IMR-90 (cell line): Measurements from ENCODE around the gene CMSS1. TPM values are rescaled to one million over a fixed set of nuclear protein-coding genes. Genes with fewer than 3 reads are reported as not detected.
A peak's percentile ranks its signal among the peaks of the same experiment; 100 is the strongest.

Experiments
- ATAC-seq: fragments of 200-7000 bp; cut with Tn5 transposase; 2 replicates; pipeline ENCODE4 v1.9.1; 2020; ENCODE audit warnings: low read depth, mild to moderate bottlenecking, moderate library complexity
- BruUV-seq: library from RNA; stranded (reverse); fragments of 400-500 nt; replicated peaks from 2 replicates; lab custom pipeline; 2021; lab: Mats Ljungman, UMichigan
- CTCF ChIA-PET: fragments of 300-600 bp; formaldehyde crosslinking; extraction: SDS; loops from one replicate; lab custom pipeline; 2021; ENCODE audit warnings: antibody characterized with exemption; lab: Yijun Ruan, JAX
- POLR2A ChIA-PET: fragments of 300-600 bp; sonication (Branson Sonifier 250); formaldehyde crosslinking; loops from one replicate; lab custom pipeline; 2022; ENCODE audit warnings: antibody characterized with exemption; ENCODE audit not compliant: unreplicated experiment; lab: Charles Lee
- DNase-seq: peaks from one replicate; pipeline ENCODE4 v3.0.0; 2013
- H2AFZ ChIP-seq: replicated peaks from 2 replicates; pipeline ENCODE3; 2013; ENCODE audit warnings: low read length, mild to moderate bottlenecking; ENCODE audit not compliant: poor library complexity
- H2AK5ac ChIP-seq: 2 replicates; pipeline ENCODE4 v1.6.1; 2013; ENCODE audit warnings: low read depth, low read length, inconsistent platforms
- H2AK9ac ChIP-seq: replicated peaks from 2 replicates; pipeline ENCODE3; 2013; ENCODE audit warnings: mild to moderate bottlenecking, low read depth, low read length, moderate library complexity; ENCODE audit not compliant: poor library complexity
- H2BK120ac ChIP-seq: 2 replicates; pipeline ENCODE4 v1.6.1; 2013; ENCODE audit warnings: low read depth, low read length, inconsistent platforms
- H2BK15ac ChIP-seq: 3 replicates; pipeline ENCODE4 v1.6.1; 2013; ENCODE audit warnings: low read depth, low read length, inconsistent platforms
- H2BK20ac ChIP-seq: 2 replicates; pipeline ENCODE4 v1.6.1; 2013; ENCODE audit warnings: low read depth, mild to moderate bottlenecking, inconsistent platforms, low read length, moderate library complexity
- H2BK5ac ChIP-seq: 2 replicates; pipeline ENCODE4 v1.6.1; 2013; ENCODE audit warnings: mild to moderate bottlenecking, low read depth, low read length, inconsistent platforms; ENCODE audit not compliant: poor library complexity, severe bottlenecking
- H3K14ac ChIP-seq: replicated peaks from 2 replicates; pipeline ENCODE4 v1.6.1; 2013; ENCODE audit warnings: low read depth, low read length, inconsistent platforms
- H3K18ac ChIP-seq: 2 replicates; pipeline ENCODE4 v1.6.1; 2013; ENCODE audit warnings: low read depth, low read length, control low read depth
- H3K23ac ChIP-seq: 2 replicates; pipeline ENCODE4 v1.6.1; 2013; ENCODE audit warnings: low read depth, low read length, inconsistent platforms
- H3K27ac ChIP-seq: 2 replicates; pipeline ENCODE4 v1.5.1; 2013; ENCODE audit warnings: mild to moderate bottlenecking, control low read depth, low read length; ENCODE audit not compliant: insufficient read depth
- H3K27me3 ChIP-seq: 2 replicates; pipeline ENCODE4 v1.6.1; 2013; ENCODE audit warnings: low read length; ENCODE audit not compliant: control insufficient read depth, insufficient read depth
- H3K36me3 ChIP-seq: 2 replicates; pipeline ENCODE4 v1.6.1; 2013; ENCODE audit warnings: low read length, mixed read lengths; ENCODE audit not compliant: control insufficient read depth, insufficient read depth
- H3K4ac ChIP-seq: 2 replicates; pipeline ENCODE4 v1.6.1; 2013; ENCODE audit warnings: low read depth, low read length, inconsistent platforms
- H3K4me1 ChIP-seq: 2 replicates; pipeline ENCODE4 v1.6.1; 2013; ENCODE audit warnings: low read length, mixed read lengths; ENCODE audit not compliant: control insufficient read depth, insufficient read depth
- H3K4me2 ChIP-seq: 2 replicates; pipeline ENCODE4 v1.6.1; 2013; ENCODE audit warnings: low read depth, mild to moderate bottlenecking, control low read depth, low read length, moderate library complexity
- H3K4me3 ChIP-seq: 2 replicates; pipeline ENCODE4 v1.5.1; 2013; ENCODE audit warnings: low read depth, mild to moderate bottlenecking, control low read depth, low read length, moderate library complexity; ENCODE audit not compliant: insufficient read depth
- H3K56ac ChIP-seq: 2 replicates; pipeline ENCODE4 v1.6.1; 2013; ENCODE audit warnings: low read length, inconsistent platforms; ENCODE audit not compliant: insufficient read depth; ENCODE audit errors: extremely low read depth
- H3K79me1 ChIP-seq, 2 experiments: 2 replicates each; pipeline ENCODE4 v1.6.1; 2013; ENCODE audit warnings: low read length in 2 of 2, inconsistent platforms in 1 of 2, low read depth in 1 of 2
- H3K9ac ChIP-seq: 2 replicates; pipeline ENCODE4 v1.6.1; 2013; ENCODE audit warnings: low read depth, low read length, control low read depth
- H3K9me1 ChIP-seq: 2 replicates; pipeline ENCODE4 v1.6.1; 2013; ENCODE audit warnings: low read length, inconsistent platforms; ENCODE audit not compliant: insufficient read depth
- H3K9me3 ChIP-seq: 2 replicates; pipeline ENCODE4 v1.6.1; 2013; ENCODE audit warnings: low read length; ENCODE audit not compliant: control insufficient read depth, insufficient read depth
- H4K20me1 ChIP-seq: 2 replicates; pipeline ENCODE4 v1.6.1; 2013; ENCODE audit warnings: low read length, inconsistent platforms; ENCODE audit not compliant: insufficient read depth
- H4K5ac ChIP-seq: 2 replicates; pipeline ENCODE4 v1.6.1; 2013; ENCODE audit warnings: mild to moderate bottlenecking, low read depth, low read length, control low read depth
- H4K8ac ChIP-seq, 2 experiments: 2 replicates each; pipeline ENCODE4 v1.6.1; 2013; ENCODE audit warnings: low read depth in 2 of 2, low read length in 2 of 2, control low read depth in 1 of 2, inconsistent platforms in 1 of 2
- H4K91ac ChIP-seq: 2 replicates; pipeline ENCODE4 v1.6.1; 2013; ENCODE audit warnings: low read depth, low read length, inconsistent platforms; ENCODE audit not compliant: insufficient read depth
- BHLHE40 ChIP-seq: fragments of 150-350 bp; IDR thresholded peaks from 2 replicates; pipeline ENCODE4 v1.6.1; 2016; ENCODE audit warnings: mild to moderate bottlenecking, low read depth, low read length
- RAD21 ChIP-seq: IDR thresholded peaks from 2 replicates; pipeline ENCODE4 v1.6.1; 2012; ENCODE audit warnings: low read length, improper control_type of control experiment
- USF2 ChIP-seq: fragments of 150-350 bp; IDR thresholded peaks from 2 replicates; pipeline ENCODE4 v1.6.1; 2017; ENCODE audit warnings: mild to moderate bottlenecking, antibody characterized with exemption, low read length, low read depth
- WGBS, 2 experiments: methylation state at CpG; one replicate each; pipeline versions ENCODE4 v1.1.5 to v1.1.7; 2013; ENCODE audit warnings: missing lambda C conversion rate in 2 of 2; ENCODE audit not compliant: insufficient read length in 1 of 2; ENCODE audit errors: extremely low coverage in 2 of 2; 5-methylcytosine and 5-hydroxymethylcytosine counted together
- dilution Hi-C: fragments of 300-500 bp; cut with HindIII; formaldehyde crosslinking; loops from one replicate; pipeline ENCODE4 v1.14.3; 2018; ENCODE audit warnings: low sequenced_read_pairs; ENCODE audit not compliant: unreplicated experiment
- in situ Hi-C: fragments of 300-500 bp; cut with MboI; formaldehyde crosslinking; loops from 3 replicates; pipeline ENCODE4 v1.14.3; 2019; ENCODE audit warnings: low sequenced_read_pairs, inconsistent platforms, mixed read lengths
- intact Hi-C: fragments of 100-400 bp; cut with micrococcal nuclease; formaldehyde crosslinking; loops from 2 replicates; pipeline ENCODE4 v1.10.0; 2022
- polyA plus RNA-seq, 3 experiments: library from polyadenylated mRNA; depleted of rRNA; stranded (reverse); fragments of >200 nt; gene quantifications; 2 replicates each; pipeline ENCODE4 v1.2.3, GENCODE V29; 2012; ENCODE audit warnings: low replicate concordance in 1 of 3
- total RNA-seq: library from RNA; depleted of rRNA; stranded (reverse); fragments of >200 nt; gene quantifications from 2 replicates; pipeline ENCODE4 v1.2.3, GENCODE V29; 2012

The CMSS1 gene
- total and polyA plus RNA-seq, 2 of the 4 experiments (the other 2 are of a cell fraction), result 12.5 to 13.6 TPM

- Histone ChIP-seq H4K5ac (0 out of 2 replicates have a peak overlapping the region, but pooled peaks have one; percentile 63), H3K14ac (peak overlapping the region; percentile 59), H3K27ac (peak overlapping the region; percentile 3; the same call in 1 of the 2 replicates), H4K8ac (0 out of 4 replicates have a peak overlapping the region, but pooled peaks of 1 of the 2 experiments have one; percentile 7), H3K36me3 (no peaks in the 10 kb centered on the region), H3K23ac (no peak overlapping the region), H2BK15ac (peak overlapping the region; percentile 54; the same call in 1 of the 3 replicates), H3K9ac (no peak overlapping the region), H2AK9ac (no peak overlapping the region), H2AK5ac (no peak overlapping the region; the same call in 1 of the 2 replicates), H4K20me1 (no peaks in the 10 kb centered on the region), H2AFZ (no peak overlapping the region), H3K27me3 (no peaks in the 10 kb centered on the region), H3K79me1 (peaks cover 0 to 16% of the 10 kb centered on the region in 2 experiments; a peak in 2 of 4 replicates), H3K4ac (peak overlapping the region; percentile 46; the same call in 1 of the 2 replicates), H3K56ac (no peak overlapping the region), H2BK20ac (peak overlapping the region; percentile 53), H3K9me3 (no peaks in the 10 kb centered on the region), H3K4me2 (peak overlapping the region; percentile 64; the same call in 1 of the 2 replicates), H4K91ac (peak overlapping the region; percentile 44; the same call in 1 of the 2 replicates), H2BK120ac (peak overlapping the region; percentile 20; the same call in 1 of the 2 replicates), H3K4me3 (no peak overlapping the region), H2BK5ac (peak overlapping the region; percentile 43), H3K18ac (peak overlapping the region; percentile 50; the same call in 1 of the 2 replicates), H3K4me1 (peaks cover 14% of the 10 kb centered on the region), H3K9me1 (peaks cover 5% of the 10 kb centered on the region; the same call in 1 of the 2 replicates)
- POLR2A ChIA-PET, result no interaction called here
- CTCF ChIA-PET, result interaction anchor here (0.6 kb wide), 1 partner anchor 375 kb away, joined by 4 read pairs; no protein-coding TSS in a partner anchor
- no peak for TF ChIP-seq BHLHE40
- TF ChIP-seq RAD21, result no peak
- no peak for TF ChIP-seq USF2
- dilution Hi-C loops (no loop called here), intact Hi-C loops (loop anchor here (5.0 kb wide), 1 partner anchor 61 kb away; no protein-coding TSS in a partner anchor), in situ Hi-C loops (no loop called here)
- ATAC-seq (no peak; the same call in 1 of the 2 replicates), DNase-seq (peak; percentile 54)
- WGBS, 2 experiments, result no CpG with 5 or more reads among the region's 3 CpGs
- BruUV-seq, result no TSS peak
These were observed 120.7 kb downstream of the CMSS1 start for GRCh38 chr3:99938270-99938911.
